Tibial nerve (tissue), 4 donors: ENCODE results near the gene TLK1. TPM values are rescaled to one million over a fixed set of nuclear protein-coding genes. Genes with fewer than 3 reads are reported as not detected.

Experiments
- DNase-seq, 2 donors: peaks; one replicate each; pipeline ENCODE4 v3.0.0-alpha.2; 2019; ENCODE audit warnings: low spot score in 2 of 2
- H3K27ac ChIP-seq, 4 donors: fragments of 200-600 bp; sonication (generic) in 3 of 4; one replicate each; pipeline ENCODE4 v1.5.1; 2017 to 2019; ENCODE audit warnings: mild to moderate bottlenecking in 1 of 4
- H3K27me3 ChIP-seq, 2 donors: fragments of 200-600 bp; sonication (generic) in 1 of 2; one replicate each; pipeline versions ENCODE4 v1.5.1 to v1.6.0; 2017 to 2019
- H3K36me3 ChIP-seq, 3 donors: fragments of 200-600 bp; sonication (generic); one replicate each; pipeline ENCODE4 v1.5.1; 2018 to 2019
- H3K4me1 ChIP-seq, 4 donors: fragments of 200-600 bp; sonication (generic) in 3 of 4; one replicate each; pipeline ENCODE4 v1.5.1; 2017 to 2019
- H3K4me3 ChIP-seq, 4 donors: fragments of 200-600 bp; sonication (generic) in 3 of 4; one replicate each; pipeline ENCODE4 v1.5.1; 2017 to 2019; ENCODE audit warnings: mild to moderate bottlenecking in 1 of 4, moderate library complexity in 1 of 4
- H3K9me3 ChIP-seq, 4 donors: fragments of 200-600 bp; sonication (generic) in 3 of 4; one replicate each; pipeline ENCODE4 v1.5.1; 2017 to 2019
- CTCF ChIP-seq, 5 experiments: fragments of 200-600 bp in 3 of 5; fragments of 450-650 bp in 2 of 5; sonication (generic) in 3 of 5; IDR thresholded peaks; one replicate each; pipeline ENCODE4 v1.5.1; 2016 to 2019; ENCODE audit warnings: antibody characterized with exemption in 5 of 5, mild to moderate bottlenecking in 3 of 5, moderate library complexity in 2 of 5
- EP300 ChIP-seq, 2 donors: sonication (generic); formaldehyde crosslinking; IDR thresholded peaks; one replicate each; pipeline ENCODE4 v1.6.1; 2017; ENCODE audit warnings: antibody characterized with exemption in 2 of 2, mild to moderate bottlenecking in 1 of 2
- POLR2A ChIP-seq, 2 donors: fragments of 450-650 bp; IDR thresholded peaks; one replicate each; pipeline ENCODE4 v1.6.1; 2017; ENCODE audit warnings: antibody characterized with exemption in 2 of 2, mild to moderate bottlenecking in 2 of 2, moderate library complexity in 2 of 2
- WGBS, 2 donors: methylation state at CpG; one replicate each; pipeline ENCODE4 v1.1.5; 2018; 5-methylcytosine and 5-hydroxymethylcytosine counted together
- total RNA-seq, 4 donors: library from RNA; depleted of rRNA; stranded (reverse); fragments of >200 nt; gene quantifications; one replicate each; pipeline ENCODE4 v1.1.0, GENCODE V29; 2016

TLK1 gene
- total RNA-seq, 4 donors from 2014 or later, result 25.7 to 54.7 (median 45.4) TPM

GRCh38 chr2:170999654-171000053 lies 161.0 kb downstream of the TLK1 start:
- no peaks in the 10 kb centered on the region for H3K9me3 ChIP-seq
- TF ChIP-seq CTCF (IDR thresholded peaks at IDR 0.05), result no peak
- no peak overlapping the region for H3K27ac ChIP-seq
- DNase-seq, result no peak
- H3K27me3 ChIP-seq, result no peaks in the 10 kb centered on the region
- no peak overlapping the region for H3K4me3 ChIP-seq
- 87 to 96% methylated on average over 6 of the region's 6 CpGs for whole genome bisulfite sequencing, 2 donors
- peaks cover 0 to 63% (median 0%) of the 10 kb centered on the region in 3 donors for H3K36me3 ChIP-seq
- no peaks in the 10 kb centered on the region for H3K4me1 ChIP-seq

GRCh38 chr2:170997893-170998597 lies 162.6 kb downstream of the TLK1 start:
- DNase-seq, result no peak
- peaks cover 0 to 64% (median 0%) of the 10 kb centered on the region in 3 donors for H3K36me3 ChIP-seq
- WGBS, 2 donors, result 91 to 93% methylated on average over 5 of the region's 5 CpGs
- H3K9me3 ChIP-seq, result no peaks in the 10 kb centered on the region
- no peaks in the 10 kb centered on the region for H3K27me3 ChIP-seq
- H3K27ac ChIP-seq, result no peak overlapping the region
- TF ChIP-seq CTCF (IDR thresholded peaks at IDR 0.05), result no peak
- H3K4me3 ChIP-seq, result no peak overlapping the region
- H3K4me1 ChIP-seq, result no peaks in the 10 kb centered on the region

- Histone ChIP-seq H3K4me3 (no peak overlapping the region), H3K36me3 (peaks cover 0 to 62% (median 0%) of the 10 kb centered on the region in 3 donors), H3K27me3 (no peaks in the 10 kb centered on the region), H3K27ac (no peak overlapping the region), H3K4me1 (no peaks in the 10 kb centered on the region), H3K9me3 (no peaks in the 10 kb centered on the region)
- 94 to 95% methylated on average over 2 of the region's 2 CpGs for WGBS, 2 donors
- TF ChIP-seq POLR2A (IDR thresholded peaks at IDR 0.05) (no peak), CTCF (IDR thresholded peaks at IDR 0.05) (no peak), EP300 (IDR thresholded peaks at IDR 0.05) (no peak)
- DNase-seq, result no peak
These were observed 164.4 kb downstream of the TLK1 start for GRCh38 chr2:170996316-170996715.

GRCh38 chr2:170991398-170992182 lies 169.1 kb downstream of the TLK1 start:
- 90 to 91% methylated on average over 5 of the region's 5 CpGs for WGBS, 2 donors
- no peak for DNase-seq
- no peaks in the 10 kb centered on the region for H3K9me3 ChIP-seq
- peaks cover 0 to 41% (median 0%) of the 10 kb centered on the region in 3 donors for H3K36me3 ChIP-seq
- no peak overlapping the region for H3K4me3 ChIP-seq
- TF ChIP-seq EP300 (IDR thresholded peaks at IDR 0.05), result no peak
- no peak for TF ChIP-seq CTCF (IDR thresholded peaks at IDR 0.05)
- TF ChIP-seq POLR2A (IDR thresholded peaks at IDR 0.05), result no peak
- H3K4me1 ChIP-seq, result no peaks in the 10 kb centered on the region
- no peaks in the 10 kb centered on the region for H3K27me3 ChIP-seq
- no peak overlapping the region for H3K27ac ChIP-seq

GRCh38 chr2:170986566-170987258 lies 174.0 kb downstream of the TLK1 start:
- Histone ChIP-seq H3K27ac (no peak overlapping the region), H3K4me1 (no peaks in the 10 kb centered on the region), H3K27me3 (no peaks in the 10 kb centered on the region), H3K36me3 (peaks cover 0 to 7% (median 0%) of the 10 kb centered on the region in 3 donors), H3K4me3 (no peak overlapping the region), H3K9me3 (no peaks in the 10 kb centered on the region)
- no peak for DNase-seq
- WGBS, 2 donors, result 93 to 94% methylated on average over 8 of the region's 8 CpGs
- TF ChIP-seq EP300 (IDR thresholded peaks at IDR 0.05) (no peak), CTCF (IDR thresholded peaks at IDR 0.05) (no peak), POLR2A (IDR thresholded peaks at IDR 0.05) (no peak)
